NT2/D1 (cell line): Measurements from ENCODE around the gene PCGF1.

Experiments used
- YY1 ChIP-seq: IDR thresholded peaks from 2 replicates; pipeline ENCODE4 v1.6.1; 2011; ENCODE audit not compliant: insufficient read length, insufficient read depth
- ZNF274 ChIP-seq: IDR thresholded peaks from 2 replicates; pipeline ENCODE4 v1.6.1; 2011; ENCODE audit warnings: mild to moderate bottlenecking, low read depth, low read length

DNA sequence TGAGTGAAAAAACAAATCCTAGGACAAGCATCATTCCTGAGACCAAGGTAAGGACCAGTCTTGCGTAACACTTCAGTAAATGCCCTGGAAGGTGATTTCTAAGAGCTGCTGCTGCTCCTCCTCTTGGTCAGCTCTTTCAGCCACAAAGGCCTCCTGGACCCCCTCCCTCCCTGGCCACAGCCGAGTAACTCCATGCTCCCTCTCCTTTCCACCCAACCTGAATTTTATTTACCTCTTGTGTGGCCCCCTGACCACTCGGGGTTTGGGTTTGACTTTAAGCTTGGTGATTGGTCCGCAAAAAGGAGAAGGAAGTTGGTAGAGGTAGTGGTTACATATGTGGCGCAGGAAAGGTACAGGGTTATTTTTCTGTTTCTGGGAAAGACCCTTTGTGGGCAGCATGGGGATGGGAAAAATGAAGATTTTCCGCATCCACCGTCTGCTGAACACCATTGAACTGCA lies 31.4 kb upstream of the PCGF1 start:
- TF ChIP-seq YY1 = no peak
- no peak for TF ChIP-seq ZNF274
